Natural killer cell treated with Interleukin-12 subunit alpha and Interleukin-12 subunit beta and Interleukin-15 and Interleukin-18, amount 100 ng/mL, for 72 hours (primary cell): ENCODE results near the gene RBM5. TPM values are rescaled to one million over a fixed set of nuclear protein-coding genes. Genes with fewer than 3 reads are reported as not detected.

ENCODE experiments used
- ATAC-seq, 2 donors: fragments of 150-1000 bp; cut with Tn5 transposase in 1 of 2; sonication (Bioruptor Pico), chemical (Tn5 transposase) in 1 of 2; 2 replicates each; pipeline ENCODE4 v1.10.0; 2021
- DNase-seq: peaks from one replicate; pipeline ENCODE4 v3.0.0; 2022; ENCODE audit warnings: low spot score
- H3K27ac Mint-ChIP-seq, 2 donors: 1 replicate in 1 of 2; 2 replicates in 1 of 2; pipeline ENCODE4 v1.8.0; 2022; ENCODE audit warnings: mixed read lengths in 2 of 2, mild to moderate bottlenecking in 1 of 2, moderate library complexity in 1 of 2
- H3K27me3 Mint-ChIP-seq, 2 donors: 1 replicate in 1 of 2; 2 replicates in 1 of 2; pipeline ENCODE4 v1.8.0; 2022; ENCODE audit warnings: mixed read lengths in 2 of 2
- H3K36me3 Mint-ChIP-seq: one replicate; pipeline ENCODE4 v1.8.0; 2022; ENCODE audit warnings: mixed read lengths
- H3K4me1 Mint-ChIP-seq, 2 donors: 1 replicate in 1 of 2; 2 replicates in 1 of 2; pipeline ENCODE4 v1.8.0; 2022; ENCODE audit warnings: low read depth in 2 of 2, mixed read lengths in 2 of 2, mild to moderate bottlenecking in 1 of 2
- H3K4me3 Mint-ChIP-seq: one replicate; pipeline ENCODE4 v1.8.0; 2022; ENCODE audit warnings: mixed read lengths
- H3K9me3 Mint-ChIP-seq: 2 replicates; pipeline ENCODE4 v1.8.0; 2022; ENCODE audit warnings: mixed read lengths
- total RNA-seq, 2 donors: library from RNA; stranded (reverse); gene quantifications; one replicate each; pipeline ENCODE4 v1.2.3, GENCODE V29; 2022

The RBM5 gene
- total RNA-seq, 2 donors from 2014 or later: 198 to 270 TPM

DNA sequence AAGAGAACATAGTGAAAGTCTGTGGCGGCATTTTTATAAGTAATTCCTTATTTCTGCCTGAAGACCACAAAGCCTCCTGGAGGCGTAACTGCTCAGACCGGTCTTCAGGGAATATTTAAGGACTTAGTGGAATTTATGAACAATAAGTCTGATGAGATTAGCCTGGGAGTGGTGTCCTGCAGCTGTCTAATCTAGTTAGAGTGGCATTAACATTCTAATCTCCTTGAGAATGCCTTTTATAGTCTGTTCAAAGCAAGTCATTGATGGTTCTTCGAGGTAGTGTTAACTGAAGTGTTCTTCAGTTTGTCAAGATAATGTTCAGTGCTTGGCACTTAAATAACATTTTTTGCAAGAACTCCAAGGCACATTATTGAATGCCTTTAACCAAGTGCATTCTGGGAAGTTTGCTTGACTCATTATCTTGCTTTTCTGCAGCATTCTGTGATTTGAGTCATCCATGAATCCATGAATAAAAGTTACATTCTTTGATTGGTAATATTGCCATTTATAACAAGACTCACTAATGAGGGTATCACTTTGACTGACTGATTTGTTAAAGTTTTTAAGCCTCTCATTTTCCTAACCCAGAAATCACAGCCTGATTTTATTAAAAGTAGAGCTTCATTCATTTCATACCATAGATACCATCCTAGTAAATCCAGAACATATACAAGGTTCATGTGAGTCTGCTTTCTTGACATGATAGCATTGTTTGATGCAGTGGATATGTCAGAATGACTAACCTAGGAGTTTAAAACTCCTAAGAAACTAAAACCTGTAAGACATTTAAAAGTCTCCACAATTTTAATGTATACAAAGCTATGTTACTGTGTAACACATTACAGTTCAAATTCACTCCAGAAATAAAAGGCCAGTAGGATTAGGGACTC is 12.5 kb downstream of the RBM5 start:
- no peak for DNase-seq
- H3K4me3 Mint-ChIP-seq: no peak overlapping the region
- H3K27me3 Mint-ChIP-seq: no peaks in the 10 kb centered on the region
- no peak overlapping the region for H3K27ac Mint-ChIP-seq
- H3K4me1 Mint-ChIP-seq: peaks cover 0 to 4% of the 10 kb centered on the region in 2 donors
- no peak for ATAC-seq
- H3K36me3 Mint-ChIP-seq: peaks cover 12% of the 10 kb centered on the region
- no peaks in the 10 kb centered on the region for H3K9me3 Mint-ChIP-seq

DNA sequence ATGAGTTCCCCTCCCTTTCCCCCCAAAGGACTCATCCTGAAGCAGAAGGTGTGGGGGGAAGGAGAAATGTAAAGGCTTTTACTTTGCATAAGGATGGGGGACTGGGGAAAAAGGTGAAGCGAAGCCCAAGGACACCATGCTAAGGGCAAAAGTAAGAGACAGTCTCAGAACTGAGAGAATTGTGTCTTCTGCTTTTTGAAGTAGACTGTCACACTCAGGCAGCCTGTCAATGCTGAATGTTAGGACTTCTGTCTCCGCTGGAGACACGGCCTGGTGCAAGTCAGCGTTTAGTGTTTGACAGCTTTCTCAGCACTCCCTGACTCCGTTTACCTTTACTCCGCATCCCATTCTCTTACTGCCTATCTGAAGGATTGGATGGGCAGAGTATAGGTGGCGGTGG is 13.8 kb downstream of the RBM5 start:
- DNase-seq (no peak), ATAC-seq (no peak)
- no peak overlapping the region for H3K27ac Mint-ChIP-seq
- H3K4me1 Mint-ChIP-seq: no peaks in the 10 kb centered on the region
- no peaks in the 10 kb centered on the region for H3K27me3 Mint-ChIP-seq
- no peaks in the 10 kb centered on the region for H3K9me3 Mint-ChIP-seq
- peaks cover 24% of the 10 kb centered on the region for H3K36me3 Mint-ChIP-seq
- no peak overlapping the region for H3K4me3 Mint-ChIP-seq

DNA sequence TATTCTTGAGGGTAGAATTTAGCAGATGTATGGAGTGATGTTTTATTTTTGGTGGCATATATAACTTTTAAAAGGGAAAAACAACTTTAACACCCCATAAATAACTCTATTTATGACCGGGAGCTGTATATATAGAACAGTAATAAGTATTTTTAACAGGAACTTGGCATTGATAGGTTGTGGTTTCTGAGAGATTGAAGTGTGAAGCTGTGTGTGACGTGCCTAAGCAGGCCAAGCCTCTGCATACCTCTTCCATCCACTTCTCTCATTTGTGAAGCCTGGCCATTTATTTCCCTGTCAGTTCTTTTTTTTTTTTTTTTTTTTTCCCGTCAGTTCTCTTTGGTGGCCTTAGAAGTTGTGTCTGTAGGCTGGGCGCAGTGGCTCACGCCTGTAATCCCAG is 23.0 kb downstream of the RBM5 start:
- Mint-ChIP-seq H3K9me3 (no peaks in the 10 kb centered on the region), H3K36me3 (peaks cover 54% of the 10 kb centered on the region), H3K27me3 (no peaks in the 10 kb centered on the region), H3K4me1 (peaks cover 10 to 22% of the 10 kb centered on the region in 2 donors), H3K27ac (peak overlapping the region; percentile 63 to 69), H3K4me3 (peak overlapping the region; percentile 26)
- DNase-seq: no peak
- peak; percentile 59 to 73 for ATAC-seq

DNA sequence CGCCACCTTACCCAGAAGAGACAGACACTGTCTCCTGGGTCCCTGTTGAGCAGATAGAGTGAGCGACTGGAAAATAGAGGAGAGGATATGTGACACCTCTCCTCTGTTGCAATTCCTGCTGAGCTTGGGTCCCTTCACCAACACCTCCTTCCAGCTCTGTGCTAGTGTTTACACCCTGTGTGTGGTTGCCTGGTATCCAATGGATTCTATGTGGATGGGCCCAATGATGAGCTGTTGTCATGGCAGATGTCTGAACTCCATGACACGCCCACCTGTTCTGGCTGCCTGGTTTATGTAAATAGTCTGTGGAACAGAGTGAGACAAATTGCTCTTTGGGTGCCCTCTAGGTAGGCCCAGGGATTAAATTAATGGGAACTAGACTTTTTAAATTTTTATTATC is 23.7 kb downstream of the RBM5 start:
- no peak for DNase-seq
- H3K27ac Mint-ChIP-seq: no peak overlapping the region
- peaks cover 52% of the 10 kb centered on the region for H3K36me3 Mint-ChIP-seq
- H3K9me3 Mint-ChIP-seq: no peaks in the 10 kb centered on the region
- H3K4me3 Mint-ChIP-seq: no peak overlapping the region
- H3K4me1 Mint-ChIP-seq: peaks cover 10 to 22% of the 10 kb centered on the region in 2 donors
- H3K27me3 Mint-ChIP-seq: no peaks in the 10 kb centered on the region
- ATAC-seq: no peak

DNA sequence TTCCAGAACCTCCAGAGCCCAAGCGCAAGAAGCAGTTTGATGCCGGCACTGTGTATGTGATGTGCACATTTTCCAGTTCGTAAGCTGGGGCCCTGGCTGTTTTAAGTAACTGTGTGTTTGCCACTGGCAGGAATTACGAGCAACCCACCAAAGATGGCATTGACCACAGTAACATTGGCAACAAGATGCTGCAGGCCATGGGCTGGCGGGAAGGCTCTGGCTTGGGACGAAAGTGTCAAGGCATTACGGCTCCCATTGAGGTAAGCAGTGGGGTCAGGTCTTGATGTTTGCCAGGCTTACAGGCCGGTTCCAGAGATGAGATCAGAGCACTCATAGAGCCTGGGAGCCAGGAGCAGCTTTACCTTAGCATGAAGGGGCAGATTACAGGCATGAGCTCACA is 28.4 kb downstream of the RBM5 start:
- Mint-ChIP-seq H3K27me3 (no peaks in the 10 kb centered on the region), H3K9me3 (no peaks in the 10 kb centered on the region), H3K4me1 (peaks cover 0 to 12% of the 10 kb centered on the region in 2 donors), H3K27ac (no peak overlapping the region), H3K36me3 (peaks cover 37% of the 10 kb centered on the region), H3K4me3 (no peak overlapping the region)
- ATAC-seq (no peak), DNase-seq (no peak)

DNA sequence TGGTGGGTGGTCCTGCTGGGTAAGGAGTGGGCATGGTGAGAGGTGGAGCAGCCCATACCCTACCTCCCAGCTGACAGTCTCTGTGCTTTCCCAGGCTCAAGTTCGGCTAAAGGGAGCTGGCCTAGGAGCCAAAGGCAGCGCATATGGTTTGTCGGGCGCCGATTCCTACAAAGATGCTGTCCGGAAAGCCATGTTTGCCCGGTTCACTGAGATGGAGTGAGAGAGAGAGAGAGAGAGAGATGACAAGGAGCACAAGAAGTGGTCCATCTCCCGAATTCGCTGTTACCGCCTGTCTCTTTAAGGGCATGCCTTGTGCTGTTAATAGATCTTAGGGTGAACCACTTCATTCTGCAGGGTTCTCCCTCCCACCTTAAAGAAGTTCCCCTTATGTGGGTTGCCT is 29.5 kb downstream of the RBM5 start:
- Mint-ChIP-seq H3K36me3 (peaks cover 36% of the 10 kb centered on the region), H3K27ac (no peak overlapping the region), H3K4me1 (peaks cover 0 to 10% of the 10 kb centered on the region in 2 donors), H3K27me3 (no peaks in the 10 kb centered on the region), H3K4me3 (no peak overlapping the region), H3K9me3 (no peaks in the 10 kb centered on the region)
- ATAC-seq (no peak), DNase-seq (no peak)

DNA sequence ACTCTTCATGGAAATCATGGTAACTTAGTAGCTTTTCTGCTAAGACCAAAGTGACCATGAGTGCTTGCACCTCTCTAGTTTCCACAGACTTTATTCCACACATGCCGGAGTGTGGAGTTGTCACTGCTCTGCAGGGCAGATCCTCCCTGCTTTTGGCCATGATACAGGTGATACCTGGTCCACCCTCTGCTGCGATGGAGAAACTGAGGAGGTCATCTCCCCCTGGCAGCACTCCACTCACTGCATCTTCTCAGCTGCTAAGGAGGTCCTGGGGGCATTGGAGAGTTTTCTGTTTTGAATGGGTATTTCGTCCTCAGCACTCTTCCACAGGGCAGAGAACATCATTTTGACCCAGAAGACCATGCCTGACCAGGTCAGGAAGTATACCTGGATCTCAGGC is 31.1 kb downstream of the RBM5 start:
- DNase-seq (no peak), ATAC-seq (no peak)
- H3K36me3 Mint-ChIP-seq: peaks cover 23% of the 10 kb centered on the region
- H3K9me3 Mint-ChIP-seq: no peaks in the 10 kb centered on the region
- H3K4me1 Mint-ChIP-seq: peaks cover 0 to 6% of the 10 kb centered on the region in 2 donors
- no peak overlapping the region for H3K4me3 Mint-ChIP-seq
- H3K27ac Mint-ChIP-seq: no peak overlapping the region
- H3K27me3 Mint-ChIP-seq: no peaks in the 10 kb centered on the region

DNA sequence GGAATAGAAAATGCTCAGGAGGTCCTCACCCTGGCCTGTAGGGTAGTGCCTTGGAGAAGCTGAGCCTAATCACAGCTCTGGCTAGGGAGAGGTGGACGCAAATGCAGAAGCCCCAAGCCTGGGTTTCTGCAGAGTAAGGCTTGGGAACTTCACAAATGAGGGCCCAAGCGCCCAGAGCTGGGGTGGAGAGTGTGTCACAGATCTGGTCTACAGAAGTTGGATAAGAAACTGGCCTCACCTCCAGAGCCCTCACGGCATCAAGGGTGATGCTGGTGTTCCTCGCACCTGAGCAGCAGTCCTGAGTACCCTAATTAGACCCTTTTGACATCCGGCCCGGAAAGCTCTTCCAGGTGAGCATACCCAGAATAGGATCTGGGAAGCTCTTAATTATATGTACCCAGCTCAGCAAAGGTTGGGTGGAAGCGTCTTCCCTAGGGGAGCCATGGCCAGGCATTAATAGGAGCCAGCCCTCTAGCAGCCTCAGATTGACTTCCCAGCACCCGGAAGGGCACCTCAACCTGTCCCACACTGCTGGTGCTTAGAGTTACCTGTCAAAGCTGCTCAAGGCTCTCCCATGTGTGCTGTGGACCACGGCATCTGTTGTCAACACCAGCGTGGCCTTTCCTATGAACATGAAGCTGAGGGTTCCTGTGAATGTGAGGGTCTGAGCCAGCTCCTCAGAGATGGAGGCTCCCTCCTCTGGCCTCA is 31.8 kb downstream of the RBM5 start:
- DNase-seq (no peak), ATAC-seq (no peak)
- H3K27me3 Mint-ChIP-seq: no peaks in the 10 kb centered on the region
- no peak overlapping the region for H3K27ac Mint-ChIP-seq
- H3K4me3 Mint-ChIP-seq: no peak overlapping the region
- peaks cover 0 to 5% of the 10 kb centered on the region in 2 donors for H3K4me1 Mint-ChIP-seq
- no peaks in the 10 kb centered on the region for H3K9me3 Mint-ChIP-seq
- peaks cover 17% of the 10 kb centered on the region for H3K36me3 Mint-ChIP-seq

DNA sequence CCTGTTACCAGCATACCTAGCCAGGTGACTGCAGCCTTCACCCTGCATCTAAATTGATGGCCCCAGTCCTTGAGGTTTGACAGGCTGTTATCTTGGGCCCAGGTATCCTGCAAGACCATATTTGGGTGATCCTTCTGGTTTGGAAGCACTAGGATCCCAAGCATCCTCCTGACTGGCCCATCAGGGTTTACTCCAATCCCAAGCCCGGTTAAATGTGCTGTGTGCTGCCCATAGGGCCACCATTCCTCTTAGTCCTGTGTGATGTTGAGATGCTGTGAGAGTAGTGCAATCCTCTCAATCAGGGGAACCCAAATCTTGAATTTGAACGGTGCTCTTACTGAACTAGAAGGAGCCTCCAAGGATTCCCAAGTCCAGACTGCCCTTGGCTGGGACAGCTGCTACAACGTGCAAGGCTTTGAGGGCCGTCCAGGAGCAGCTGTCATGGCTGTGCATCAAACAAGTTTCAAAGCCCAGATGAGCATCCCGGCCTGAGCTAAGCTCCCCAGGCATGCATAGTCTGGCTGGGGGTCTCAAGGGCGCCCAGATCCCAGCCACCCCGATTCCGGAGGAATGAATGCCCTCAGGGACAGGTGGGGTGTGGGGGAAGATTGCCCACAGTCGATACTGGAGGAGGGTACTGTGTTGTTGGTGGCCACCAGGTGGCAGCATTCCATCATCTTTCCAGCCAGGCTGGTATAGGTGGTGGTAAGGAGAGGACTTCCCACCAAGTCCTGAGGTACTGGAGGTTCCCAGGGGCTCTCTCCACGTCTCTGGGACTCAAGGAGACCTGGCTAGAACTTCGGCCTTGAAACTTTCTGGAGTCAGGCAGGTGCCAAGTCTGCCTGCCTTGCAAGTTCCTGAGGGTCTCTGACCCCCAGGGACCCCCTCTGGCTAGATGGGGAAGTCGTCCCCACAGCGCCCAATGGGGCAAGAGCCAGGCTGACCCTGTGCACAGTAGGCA is 32.6 kb downstream of the RBM5 start:
- ATAC-seq: peak; percentile 75 to 80
- no peaks in the 10 kb centered on the region for H3K27me3 Mint-ChIP-seq
- H3K9me3 Mint-ChIP-seq: no peaks in the 10 kb centered on the region
- no peak for DNase-seq
- peaks cover 9% of the 10 kb centered on the region for H3K36me3 Mint-ChIP-seq
- H3K4me1 Mint-ChIP-seq: peaks cover 0 to 2% of the 10 kb centered on the region in 2 donors
- no peak overlapping the region for H3K27ac Mint-ChIP-seq
- H3K4me3 Mint-ChIP-seq: no peak overlapping the region

DNA sequence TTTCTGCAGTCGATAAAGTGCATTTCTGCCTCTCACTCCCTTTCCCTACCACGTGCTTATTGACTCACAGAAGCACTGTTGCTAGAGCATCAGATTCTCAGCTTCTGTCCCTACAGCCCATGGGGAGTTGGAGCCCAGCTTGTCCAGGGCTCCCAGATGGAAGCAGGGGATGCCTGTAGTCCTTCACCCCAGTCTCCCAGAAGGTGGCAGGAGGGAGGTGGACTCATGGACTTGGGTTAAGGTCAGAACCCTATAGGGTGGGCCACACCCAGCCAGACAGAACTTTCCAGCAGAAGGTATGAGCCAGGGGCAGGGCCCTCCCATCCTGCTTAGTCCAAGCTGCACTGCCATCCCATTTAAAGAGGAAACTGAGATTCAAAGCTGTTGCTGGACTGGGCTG is 33.4 kb downstream of the RBM5 start:
- no peak for ATAC-seq
- Mint-ChIP-seq H3K9me3 (no peaks in the 10 kb centered on the region), H3K4me3 (no peak overlapping the region), H3K27me3 (no peaks in the 10 kb centered on the region), H3K27ac (peak overlapping the region in 1 of 2 donors; percentile 33), H3K4me1 (peaks cover 0 to 2% of the 10 kb centered on the region in 2 donors), H3K36me3 (peaks cover 2% of the 10 kb centered on the region)
- DNase-seq: no peak

DNA sequence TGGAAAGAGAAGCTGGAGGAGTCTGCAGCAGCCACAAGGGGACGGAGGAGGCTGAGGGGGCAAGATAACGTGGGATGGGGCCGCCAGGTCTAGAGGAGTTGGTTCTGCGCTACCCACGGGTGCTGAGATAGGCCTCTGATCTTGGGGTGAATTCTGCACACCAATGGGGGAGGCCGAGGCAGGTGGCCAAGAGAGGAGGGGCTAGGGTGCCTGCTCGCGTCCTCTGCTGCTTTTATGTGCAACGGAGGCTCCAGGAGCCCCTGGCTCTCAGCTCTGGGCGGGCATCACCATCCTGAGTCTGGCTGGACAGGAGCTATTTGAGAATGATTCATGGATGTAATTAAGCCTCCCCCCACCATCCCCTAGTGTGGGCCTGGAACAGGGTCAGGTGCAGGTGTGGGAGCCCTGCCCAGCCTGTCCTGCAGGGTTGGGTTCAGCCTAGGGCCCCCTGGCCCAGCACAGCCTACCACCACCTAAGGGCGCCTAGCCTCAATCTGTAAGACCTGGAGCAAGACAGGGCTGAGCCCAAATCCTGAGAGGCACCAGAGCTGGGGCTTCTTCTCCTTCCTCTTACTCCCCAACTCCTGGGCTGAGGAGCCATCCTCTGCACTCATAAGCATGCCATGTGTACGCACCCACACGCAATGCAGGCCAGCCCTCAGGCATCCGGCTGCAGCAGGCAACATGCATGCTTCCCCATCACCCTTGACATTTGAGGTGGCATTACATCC is 34.1 kb downstream of the RBM5 start:
- ATAC-seq (peak in 1 of 2 donors; percentile 7), DNase-seq (no peak)
- Mint-ChIP-seq H3K9me3 (no peaks in the 10 kb centered on the region), H3K4me1 (peaks cover 0 to 2% of the 10 kb centered on the region in 2 donors), H3K4me3 (no peak overlapping the region), H3K27ac (peak overlapping the region in 1 of 2 donors; percentile 33), H3K27me3 (no peaks in the 10 kb centered on the region), H3K36me3 (no peaks in the 10 kb centered on the region)

DNA sequence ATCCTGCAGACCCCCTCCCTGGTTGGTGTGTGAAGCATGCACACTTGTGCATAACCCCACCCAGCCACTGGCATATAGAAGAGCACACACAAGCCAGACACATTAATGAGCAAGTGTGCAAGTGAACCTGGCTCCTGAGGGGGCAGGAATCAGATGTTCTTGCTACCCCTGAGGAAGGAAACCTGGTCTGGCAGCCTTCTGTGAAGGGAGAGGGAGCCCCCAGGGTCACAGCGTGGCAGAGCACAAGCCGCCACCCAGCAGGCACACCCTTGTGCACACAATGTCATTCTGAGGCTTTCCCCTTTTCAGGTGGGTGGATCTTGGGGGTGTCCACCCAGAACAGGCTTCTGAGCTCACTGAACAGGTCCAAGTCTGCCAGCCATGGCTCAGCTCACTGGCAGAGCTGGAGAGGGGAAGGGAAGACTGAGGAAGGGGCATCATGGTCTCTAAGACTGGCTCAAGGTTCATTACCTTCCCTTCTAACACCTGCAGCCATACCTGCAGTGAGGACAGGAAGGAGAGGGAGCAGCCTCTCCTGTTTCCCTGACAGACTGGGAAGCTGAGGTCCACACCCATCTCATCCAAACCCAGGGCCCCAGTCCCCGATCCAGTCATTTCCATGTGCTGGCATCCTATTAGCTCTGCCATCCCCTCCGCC is 34.8 kb downstream of the RBM5 start:
- ATAC-seq (no peak), DNase-seq (no peak)
- peaks cover 0 to under 1% of the 10 kb centered on the region in 2 donors for H3K4me1 Mint-ChIP-seq
- H3K27me3 Mint-ChIP-seq: no peaks in the 10 kb centered on the region
- no peak overlapping the region for H3K27ac Mint-ChIP-seq
- no peaks in the 10 kb centered on the region for H3K9me3 Mint-ChIP-seq
- H3K4me3 Mint-ChIP-seq: no peak overlapping the region
- H3K36me3 Mint-ChIP-seq: no peaks in the 10 kb centered on the region
